Mucosa of stomach (tissue), 1 donor: ENCODE data around the gene PWP2.
"Not testable (repeated sequence)": the region's sequence is repeated elsewhere in the genome, so short reads cannot be mapped to it uniquely, and the experiment has no call there.

ENCODE experiments used
- H3K27me3 ChIP-seq: one replicate; pipeline ENCODE4 v1.7.0; 2013; ENCODE audit warnings: mild to moderate bottlenecking, low read length; ENCODE audit not compliant: control insufficient read depth, insufficient read depth
- H3K36me3 ChIP-seq: one replicate; pipeline ENCODE4 v1.7.0; 2013; ENCODE audit warnings: low read length; ENCODE audit not compliant: control insufficient read depth, insufficient read depth
- H3K4me1 ChIP-seq: one replicate; pipeline ENCODE4 v1.7.0; 2013; ENCODE audit warnings: mild to moderate bottlenecking, low read length; ENCODE audit not compliant: control insufficient read depth, insufficient read depth
- H3K4me3 ChIP-seq: one replicate; pipeline ENCODE4 v1.7.0; 2013; ENCODE audit warnings: low read length
- H3K9ac ChIP-seq: one replicate; pipeline ENCODE4 v1.7.0; 2013; ENCODE audit warnings: mild to moderate bottlenecking, low read length, moderate library complexity
- H3K9me3 ChIP-seq: one replicate; pipeline ENCODE4 v1.7.0; 2013; ENCODE audit warnings: mild to moderate bottlenecking, low read length, moderate library complexity; ENCODE audit not compliant: control insufficient read depth
- donor health status: Pancreatic carcinoma.

PWP2 gene

DNA sequence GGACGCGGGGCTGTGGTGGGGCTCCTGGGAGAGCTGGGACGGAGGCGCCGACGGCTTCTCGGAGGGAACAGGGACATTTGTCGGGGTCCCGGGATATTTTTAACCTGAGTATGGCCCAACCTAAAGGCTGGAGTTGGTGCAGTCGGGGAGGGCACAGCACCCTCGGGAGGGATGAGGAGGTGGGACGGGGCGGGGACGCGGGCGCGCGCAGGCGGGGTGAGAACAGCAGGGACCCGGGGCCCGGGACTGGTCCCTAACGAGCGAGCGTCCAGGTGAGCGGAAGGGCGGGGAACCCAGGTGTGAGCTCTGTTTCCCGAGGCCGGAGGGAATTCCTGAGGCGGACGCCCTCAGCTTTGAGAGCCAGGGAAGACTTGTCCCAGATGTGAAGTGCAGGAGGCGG lies 390 bp downstream of the PWP2 start:
- not testable (repeated sequence) for H3K9ac ChIP-seq

DNA sequence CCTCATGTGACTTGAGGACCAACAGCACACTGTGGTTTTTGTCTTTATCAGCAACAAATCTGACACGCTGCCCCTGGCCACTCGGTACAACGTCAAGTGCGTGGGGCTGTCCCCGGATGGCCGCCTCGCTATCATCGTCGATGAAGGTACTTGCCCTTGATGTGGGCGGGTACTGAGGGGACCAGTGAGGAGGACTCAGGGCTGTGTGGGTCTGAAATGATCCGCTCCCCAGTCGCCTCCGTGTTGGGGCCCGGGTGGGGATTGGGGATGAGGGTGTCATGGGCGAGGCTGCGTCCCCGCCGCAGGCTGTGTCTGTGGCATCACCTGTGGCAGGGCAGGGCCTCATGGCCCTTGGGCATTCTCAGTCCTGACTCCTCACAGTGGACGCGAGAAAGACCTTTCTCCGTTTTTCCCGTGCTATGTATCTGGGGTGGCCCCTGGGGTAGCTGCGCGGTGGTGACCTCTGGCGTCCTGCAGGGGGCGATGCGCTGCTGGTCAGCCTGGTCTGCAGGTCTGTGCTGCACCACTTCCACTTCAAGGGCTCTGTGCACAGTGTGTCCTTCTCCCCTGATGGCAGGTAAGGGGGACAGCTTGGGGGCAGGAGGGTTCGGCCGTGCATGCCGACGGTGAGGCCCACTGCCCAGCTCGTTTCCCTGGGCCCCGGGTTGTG lies 6.6 kb downstream of the PWP2 start:
- not testable (repeated sequence) for H3K4me1 ChIP-seq, H3K4me3 ChIP-seq, H3K27me3 ChIP-seq, H3K36me3 ChIP-seq, H3K9me3 ChIP-seq, H3K9ac ChIP-seq

More for the DNA sequence above, 390 bp downstream of the PWP2 start:
- not testable (repeated sequence) for H3K27me3 ChIP-seq, H3K9me3 ChIP-seq, H3K36me3 ChIP-seq, H3K4me3 ChIP-seq, H3K4me1 ChIP-seq

DNA sequence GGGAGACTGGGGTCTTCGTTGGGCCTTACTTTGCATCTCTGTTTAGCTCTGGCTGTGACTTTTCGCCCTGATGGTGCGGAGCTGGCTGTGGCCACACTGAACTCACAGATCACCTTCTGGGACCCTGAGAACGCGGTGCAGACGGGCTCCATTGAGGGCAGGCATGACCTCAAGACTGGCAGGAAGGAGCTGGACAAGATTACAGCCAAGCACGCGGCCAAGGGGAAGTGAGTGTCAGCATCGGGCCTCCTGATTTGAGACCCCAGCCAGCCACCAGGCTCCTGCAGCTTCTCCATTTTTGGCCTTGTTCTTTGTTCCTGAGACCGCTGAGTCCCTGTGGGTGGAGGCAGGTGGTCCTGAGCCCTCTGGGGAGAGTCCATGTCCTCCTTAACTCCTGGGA lies 14.9 kb downstream of the PWP2 start:
- not testable (repeated sequence) for H3K9me3 ChIP-seq, H3K27me3 ChIP-seq, H3K36me3 ChIP-seq, H3K9ac ChIP-seq, H3K4me1 ChIP-seq, H3K4me3 ChIP-seq

GRCh38 chr21:44127827-44128226 lies 20.6 kb downstream of the PWP2 start:
- H3K4me3 ChIP-seq, H3K27me3 ChIP-seq, H3K4me1 ChIP-seq, H3K9me3 ChIP-seq, H3K9ac ChIP-seq, H3K36me3 ChIP-seq: not testable (repeated sequence)

GRCh38 chr21:44133715-44134057 lies 26.5 kb downstream of the PWP2 start:
- H3K9me3 ChIP-seq, H3K4me1 ChIP-seq, H3K9ac ChIP-seq, H3K27me3 ChIP-seq, H3K4me3 ChIP-seq, H3K36me3 ChIP-seq: not testable (repeated sequence)

- H3K4me3 ChIP-seq, H3K4me1 ChIP-seq, H3K9ac ChIP-seq, H3K27me3 ChIP-seq, H3K9me3 ChIP-seq, H3K36me3 ChIP-seq: not testable (repeated sequence)
Observed at GRCh38 chr21:44134732-44135131, 27.5 kb downstream of the PWP2 start.

- not testable (repeated sequence) for H3K27me3 ChIP-seq, H3K9me3 ChIP-seq, H3K36me3 ChIP-seq, H3K4me1 ChIP-seq, H3K4me3 ChIP-seq, H3K9ac ChIP-seq
Observed at GRCh38 chr21:44138039-44138438, 30.8 kb downstream of the PWP2 start.

DNA sequence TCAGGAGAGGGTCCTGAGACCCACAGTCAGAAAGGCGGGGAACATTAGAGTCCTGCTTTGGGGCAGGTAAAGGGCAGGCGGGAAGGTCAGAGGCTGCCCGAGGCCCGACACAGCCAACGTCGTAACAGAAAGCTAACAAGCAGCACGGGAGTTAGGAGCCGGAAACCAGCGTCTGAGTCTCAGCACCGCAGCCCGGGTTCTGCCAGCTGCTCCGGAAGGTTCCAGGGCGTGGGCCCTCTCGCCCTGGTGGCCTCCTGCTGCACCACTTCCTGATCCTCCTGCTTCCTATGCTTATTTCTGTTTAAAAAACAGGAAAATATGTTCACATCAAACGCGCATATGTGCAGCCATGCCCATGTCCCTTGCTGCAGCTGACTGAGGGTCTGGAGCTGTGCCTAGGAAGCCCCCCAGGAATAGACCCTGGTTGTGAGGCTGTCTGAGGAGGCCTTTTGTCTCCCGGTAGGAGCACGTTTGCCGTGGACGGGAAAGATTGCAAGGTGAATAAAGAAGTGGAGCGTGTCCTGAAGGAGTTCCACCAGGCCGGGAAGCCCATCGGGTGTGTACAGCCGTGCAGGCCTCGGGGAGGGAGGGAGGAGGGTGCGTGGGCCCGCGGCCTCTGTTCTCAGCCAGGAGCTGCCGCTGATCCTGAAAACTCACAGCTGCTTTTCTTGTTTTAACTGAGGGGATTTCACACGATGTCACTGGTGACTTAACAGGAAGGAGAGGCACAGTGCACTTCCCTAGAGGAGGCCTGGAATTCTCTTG lies 32.8 kb downstream of the PWP2 start:
- H3K4me3 ChIP-seq, H3K9me3 ChIP-seq, H3K9ac ChIP-seq, H3K4me1 ChIP-seq, H3K27me3 ChIP-seq, H3K36me3 ChIP-seq: not testable (repeated sequence)

GRCh38 chr21:44140552-44140932 lies 33.3 kb downstream of the PWP2 start:
- not testable (repeated sequence) for H3K9ac ChIP-seq, H3K36me3 ChIP-seq, H3K4me3 ChIP-seq, H3K4me1 ChIP-seq, H3K9me3 ChIP-seq, H3K27me3 ChIP-seq

DNA sequence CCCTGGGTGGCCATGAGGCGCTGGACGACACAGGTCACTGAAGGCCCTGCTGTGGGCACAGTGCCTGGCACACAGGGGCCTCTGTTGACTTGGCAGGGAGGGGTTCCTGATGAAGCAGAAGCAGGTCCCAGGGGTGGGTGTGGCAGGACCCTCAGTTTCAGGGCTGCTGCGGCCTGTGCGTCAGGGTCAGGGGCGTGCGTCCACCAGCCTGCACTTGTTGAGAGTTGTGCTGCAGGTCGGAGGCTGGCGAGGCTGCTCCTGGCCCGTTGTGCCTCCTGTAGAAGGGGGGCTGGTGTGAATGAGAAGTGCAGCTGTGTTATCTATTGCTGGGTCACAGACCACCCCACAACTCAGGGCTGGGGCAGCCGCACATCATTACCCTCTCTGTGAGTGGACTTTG lies 35.3 kb downstream of the PWP2 start:
- H3K9ac ChIP-seq, H3K4me3 ChIP-seq, H3K9me3 ChIP-seq, H3K36me3 ChIP-seq, H3K27me3 ChIP-seq, H3K4me1 ChIP-seq: not testable (repeated sequence)

GRCh38 chr21:44143380-44143779 lies 36.2 kb downstream of the PWP2 start:
- H3K4me1 ChIP-seq, H3K9me3 ChIP-seq, H3K27me3 ChIP-seq, H3K36me3 ChIP-seq, H3K4me3 ChIP-seq, H3K9ac ChIP-seq: not testable (repeated sequence)

DNA sequence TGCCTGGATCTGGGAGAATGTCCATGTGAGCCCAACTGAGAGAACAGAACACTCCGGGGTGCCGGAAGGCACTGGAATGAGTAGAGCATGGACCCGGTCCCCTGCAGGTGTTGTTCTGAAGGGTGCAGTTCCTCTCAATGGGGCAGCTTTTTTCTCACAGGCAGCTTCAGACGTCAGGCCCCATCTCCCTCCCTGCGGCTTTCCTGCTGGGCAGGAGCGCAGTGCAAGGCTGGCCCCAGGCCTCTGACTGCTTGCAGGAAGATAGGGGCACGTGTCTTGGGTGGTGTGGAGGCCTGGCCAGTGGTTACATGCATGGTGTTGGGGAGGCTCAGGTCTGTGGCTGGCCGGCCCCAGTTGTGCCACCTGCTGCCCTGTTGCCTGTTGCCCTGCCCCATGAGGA lies 36.8 kb downstream of the PWP2 start:
- not testable (repeated sequence) for H3K36me3 ChIP-seq, H3K27me3 ChIP-seq, H3K4me3 ChIP-seq, H3K4me1 ChIP-seq, H3K9me3 ChIP-seq, H3K9ac ChIP-seq
